Fibroblast of villous mesenchyme (primary cell): Measurements from ENCODE around the gene PMM1. TPM values are rescaled to one million over a fixed set of nuclear protein-coding genes. Genes with fewer than 3 reads are reported as not detected.

ENCODE experiments used
- DNase-seq: peaks from one replicate; pipeline ENCODE4 v3.0.0-alpha.2; 2010; ENCODE audit warnings: low read depth
- H3K4me3 ChIP-seq: 2 replicates; pipeline ENCODE4 v1.5.1; 2011; ENCODE audit warnings: low read depth, mild to moderate bottlenecking, low read length
- total RNA-seq: library from RNA; depleted of rRNA; stranded (reverse); fragments of >200 nt; gene quantifications from 2 replicates; pipeline ENCODE4 v1.2.3, GENCODE V29; 2012
- TF ChIP-seq, protein P1 (sequence below): IDR thresholded peaks from 2 replicates; pipeline ENCODE4 v1.5.1; 2012; ENCODE audit warnings: low read depth, mild to moderate bottlenecking, low read length; ENCODE audit not compliant: insufficient read depth

The PMM1 gene
- total RNA-seq, 1 donor: 13.8 TPM

DNA sequence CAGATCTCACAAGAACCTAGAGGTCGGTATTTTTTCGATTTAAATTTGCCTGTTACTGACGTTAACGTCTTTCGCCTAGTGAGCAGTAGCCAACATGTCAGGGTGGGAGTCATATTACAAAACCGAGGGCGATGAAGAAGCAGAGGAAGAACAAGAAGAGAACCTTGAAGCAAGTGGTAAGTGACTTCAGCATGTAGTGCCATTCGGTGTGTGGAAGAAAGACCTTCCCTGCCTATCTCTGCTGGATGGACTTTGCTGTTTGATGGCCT, 32.2 kb upstream of the PMM1 start:
- TF ChIP-seq, protein P1, sequence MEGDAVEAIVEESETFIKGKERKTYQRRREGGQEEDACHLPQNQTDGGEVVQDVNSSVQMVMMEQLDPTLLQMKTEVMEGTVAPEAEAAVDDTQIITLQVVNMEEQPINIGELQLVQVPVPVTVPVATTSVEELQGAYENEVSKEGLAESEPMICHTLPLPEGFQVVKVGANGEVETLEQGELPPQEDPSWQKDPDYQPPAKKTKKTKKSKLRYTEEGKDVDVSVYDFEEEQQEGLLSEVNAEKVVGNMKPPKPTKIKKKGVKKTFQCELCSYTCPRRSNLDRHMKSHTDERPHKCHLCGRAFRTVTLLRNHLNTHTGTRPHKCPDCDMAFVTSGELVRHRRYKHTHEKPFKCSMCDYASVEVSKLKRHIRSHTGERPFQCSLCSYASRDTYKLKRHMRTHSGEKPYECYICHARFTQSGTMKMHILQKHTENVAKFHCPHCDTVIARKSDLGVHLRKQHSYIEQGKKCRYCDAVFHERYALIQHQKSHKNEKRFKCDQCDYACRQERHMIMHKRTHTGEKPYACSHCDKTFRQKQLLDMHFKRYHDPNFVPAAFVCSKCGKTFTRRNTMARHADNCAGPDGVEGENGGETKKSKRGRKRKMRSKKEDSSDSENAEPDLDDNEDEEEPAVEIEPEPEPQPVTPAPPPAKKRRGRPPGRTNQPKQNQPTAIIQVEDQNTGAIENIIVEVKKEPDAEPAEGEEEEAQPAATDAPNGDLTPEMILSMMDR: no peak
- no peak for DNase-seq
- H3K4me3 ChIP-seq: peak overlapping the region; percentile 99

DNA sequence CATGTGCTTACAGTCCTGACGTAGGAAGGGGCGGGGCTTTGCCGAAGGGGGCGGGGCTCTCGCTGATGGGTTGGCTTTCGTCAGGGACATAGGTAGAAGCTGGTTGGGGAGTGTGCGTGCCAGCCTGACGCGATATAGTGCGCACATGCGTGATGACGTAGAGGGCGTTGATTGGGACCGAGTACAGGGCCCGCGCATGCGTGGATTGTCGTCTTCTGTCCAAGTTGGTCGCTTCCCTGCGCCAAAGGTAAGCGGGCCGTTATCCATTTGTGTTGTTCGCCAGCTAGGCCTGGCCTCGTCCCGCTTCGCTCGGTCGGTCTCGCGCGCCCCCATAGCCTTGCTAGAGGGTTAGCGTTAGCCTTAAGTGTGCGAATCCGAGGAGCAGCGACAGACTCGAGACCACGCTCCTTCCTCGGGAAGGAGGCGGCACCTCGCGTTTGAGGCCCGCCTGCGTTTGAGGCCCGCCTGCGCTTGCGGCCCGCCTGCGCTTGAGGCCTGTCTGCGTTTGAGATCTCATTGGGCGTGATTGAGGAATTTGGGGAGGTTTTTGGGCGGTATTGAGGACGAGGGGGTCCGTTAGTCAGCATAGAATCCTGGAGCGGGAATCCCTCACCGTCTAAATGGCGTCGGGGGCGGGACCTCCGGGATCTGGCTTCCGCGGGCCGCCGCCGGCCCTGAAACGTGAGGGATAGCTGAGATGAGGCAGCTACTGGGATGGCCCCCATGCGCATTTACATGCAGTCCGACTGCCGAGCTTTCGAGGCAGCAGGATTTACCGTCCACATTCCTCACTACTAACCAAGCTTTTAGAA, 31.7 kb upstream of the PMM1 start, which contains the start of gene XRCC6:
XRCC6 (plus strand) TSS at position 197 of the 812 bp plus-strand sequence. CDS start 710 bp downstream, outside the sequence.
- TF ChIP-seq, protein P1: no peak
- DNase-seq: peak; percentile 100
- H3K4me3 ChIP-seq: peak within 1 kb of the TSS; percentile 99

DNA sequence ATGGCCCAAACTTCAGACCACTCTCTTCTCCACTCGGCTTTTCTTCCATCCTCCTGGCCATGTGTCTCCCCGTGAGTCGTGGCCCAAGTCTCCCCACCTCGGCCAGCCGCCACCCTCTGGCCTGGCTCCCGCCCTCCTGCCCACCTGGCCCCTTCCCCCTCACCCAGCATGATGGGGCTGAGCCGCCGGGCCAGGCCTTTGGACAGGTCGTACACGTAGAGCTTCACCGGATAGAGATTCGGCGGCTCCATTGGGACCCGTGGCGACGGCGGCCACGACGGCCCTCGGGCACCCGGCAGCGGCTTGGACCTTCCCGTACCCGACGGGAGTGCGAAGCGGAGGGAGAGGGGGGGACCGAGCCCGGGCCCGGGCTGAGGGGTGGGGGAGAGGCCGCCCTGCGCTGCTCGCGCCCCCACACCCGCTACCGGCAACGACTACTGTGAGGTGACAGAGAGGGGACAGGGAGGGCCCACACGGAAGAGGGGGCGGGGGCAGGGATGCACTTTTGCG, 31.0 kb upstream of the PMM1 start, which contains the start of gene DESI1:
DESI1 (minus strand) TSS at position 455 of the 510 bp plus-strand sequence; CDS start at position 251, 204 bp downstream.
- peak within 1 kb of the TSS; percentile 99 for H3K4me3 ChIP-seq
- TF ChIP-seq, protein P1: no peak
- no peak for DNase-seq

DNA sequence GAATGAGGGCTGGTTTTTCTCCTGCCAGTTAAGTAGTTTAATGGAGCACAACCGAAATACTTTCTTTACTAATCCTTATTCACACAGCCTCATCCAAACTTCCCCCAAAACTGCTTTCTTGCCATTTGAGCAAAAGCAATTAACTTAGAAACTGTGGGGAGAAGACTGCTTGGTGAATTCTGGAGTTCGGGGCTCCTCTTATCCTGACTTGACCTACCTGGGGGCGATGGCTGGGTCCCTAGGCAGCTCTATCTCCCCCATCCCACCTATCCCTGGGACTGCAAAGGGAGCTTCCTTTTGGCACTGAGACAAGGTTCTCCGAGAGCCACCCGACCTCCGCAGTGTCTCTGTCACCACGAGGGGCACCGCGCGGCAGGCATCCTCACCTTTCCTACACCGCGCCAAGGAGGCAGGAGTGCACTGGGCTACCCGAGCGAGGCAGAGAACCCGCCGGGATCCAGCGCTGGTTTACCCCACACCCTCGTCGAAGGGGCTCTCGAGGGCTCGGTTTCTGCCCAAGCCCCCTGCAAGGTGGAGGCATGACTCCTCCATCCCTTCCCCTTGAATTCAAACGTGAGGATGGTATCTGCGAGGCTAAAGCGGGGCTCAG, 30.4 kb upstream of the PMM1 start:
- TF ChIP-seq, protein P1: no peak
- DNase-seq: peak; percentile 14
- H3K4me3 ChIP-seq: peak overlapping the region; percentile 99

DNA sequence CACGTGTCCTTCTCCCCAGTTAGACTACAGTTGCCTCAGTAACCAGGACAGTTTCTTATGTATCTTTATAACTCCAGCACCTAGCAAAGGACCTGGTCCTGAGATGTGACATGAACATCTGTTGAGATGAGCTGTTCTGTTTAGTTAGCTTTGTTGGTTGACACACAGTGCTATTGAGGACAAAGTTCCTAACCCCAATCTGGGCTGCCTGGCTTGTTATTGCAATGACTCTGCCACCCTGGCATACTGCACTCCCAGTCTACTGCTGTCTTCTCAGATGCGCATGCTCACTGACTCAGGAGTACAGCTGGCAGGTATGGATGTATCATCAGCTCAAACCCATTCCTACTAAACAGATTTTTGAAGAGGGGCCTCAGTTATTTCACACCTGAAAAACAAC, 23.8 kb upstream of the PMM1 start:
- no peak for DNase-seq
- TF ChIP-seq, protein P1: no peak
- H3K4me3 ChIP-seq: no peak overlapping the region

DNA sequence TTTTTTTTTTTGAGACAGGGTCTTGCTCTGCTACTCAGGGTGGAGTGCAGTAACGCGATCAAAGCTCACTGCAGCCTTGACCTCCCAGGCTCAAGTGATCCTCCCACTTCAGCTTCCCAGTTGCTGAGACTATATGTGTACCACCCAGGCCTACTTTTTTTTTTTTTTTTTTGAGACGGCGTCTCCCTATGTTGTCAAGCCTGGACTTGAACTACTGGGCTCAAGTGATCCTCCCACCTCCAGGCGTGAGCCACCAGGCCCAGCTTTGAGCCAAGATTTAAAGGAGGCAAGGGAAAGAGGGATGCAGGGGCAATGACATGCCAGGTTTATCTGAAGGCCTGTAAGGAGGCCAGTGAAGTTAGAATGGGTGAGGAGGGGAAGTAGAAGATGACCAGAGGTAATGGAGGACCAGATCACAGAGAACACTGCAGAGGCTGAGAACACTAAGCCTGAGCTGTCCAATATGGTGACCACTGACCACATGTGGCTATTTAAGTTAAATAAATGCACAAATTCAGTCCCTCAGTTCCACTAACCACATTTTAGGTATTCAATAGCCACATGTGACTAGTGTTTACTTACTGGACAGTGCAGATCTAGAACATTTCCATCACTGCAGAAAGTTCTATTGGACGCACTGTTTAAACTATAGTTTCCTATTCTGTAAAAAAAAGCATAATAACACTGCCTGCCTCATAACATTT, 23.1 kb upstream of the PMM1 start:
- DNase-seq: no peak
- no peak overlapping the region for H3K4me3 ChIP-seq
- TF ChIP-seq, protein P1: no peak
